Right lobe of liver (tissue), 4 donors: ENCODE data around the gene HINT2.

Experiments used
- POLR2A ChIP-seq: fragments of 450-650 bp; IDR thresholded peaks from one replicate; pipeline ENCODE4 v1.6.1; 2017; ENCODE audit warnings: antibody characterized with exemption, mild to moderate bottlenecking
- TF ChIP-seq, protein P1 (sequence below), 4 donors: fragments of 200-600 bp in 3 of 4; fragments of 450-650 bp in 1 of 4; IDR thresholded peaks; one replicate each; pipeline versions ENCODE4 v1.5.1 to v1.8.0; 2016 to 2022; ENCODE audit warnings: antibody characterized with exemption in 4 of 4, mild to moderate bottlenecking in 2 of 4
- donor health status: DM: no; HTN: no; CAD: no.
- donor health status: DM: no; HTN: no; CAD: no.
- donor health status: DM: no; HTN: yes; CAD: no.

DNA sequence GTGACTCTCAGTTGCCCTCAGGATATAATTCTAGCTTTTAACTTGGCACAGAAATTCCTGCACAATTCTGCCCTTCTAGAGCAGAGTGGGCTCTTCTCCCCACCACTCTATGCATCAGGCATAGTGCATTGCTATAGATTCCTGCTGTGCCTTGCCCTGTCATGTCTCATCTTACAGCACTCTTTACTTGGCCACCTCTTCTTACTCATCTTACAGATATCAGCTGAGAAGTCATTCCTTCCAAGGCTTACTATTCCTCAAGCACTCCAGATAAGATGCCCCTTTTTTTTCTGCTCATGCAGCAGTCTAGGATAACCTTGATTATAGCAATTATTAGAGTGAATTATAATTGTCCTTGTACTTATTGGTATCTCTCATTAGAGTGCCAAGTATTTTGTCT lies 8.1 kb upstream of the HINT2 start:
- TF ChIP-seq, protein P1, sequence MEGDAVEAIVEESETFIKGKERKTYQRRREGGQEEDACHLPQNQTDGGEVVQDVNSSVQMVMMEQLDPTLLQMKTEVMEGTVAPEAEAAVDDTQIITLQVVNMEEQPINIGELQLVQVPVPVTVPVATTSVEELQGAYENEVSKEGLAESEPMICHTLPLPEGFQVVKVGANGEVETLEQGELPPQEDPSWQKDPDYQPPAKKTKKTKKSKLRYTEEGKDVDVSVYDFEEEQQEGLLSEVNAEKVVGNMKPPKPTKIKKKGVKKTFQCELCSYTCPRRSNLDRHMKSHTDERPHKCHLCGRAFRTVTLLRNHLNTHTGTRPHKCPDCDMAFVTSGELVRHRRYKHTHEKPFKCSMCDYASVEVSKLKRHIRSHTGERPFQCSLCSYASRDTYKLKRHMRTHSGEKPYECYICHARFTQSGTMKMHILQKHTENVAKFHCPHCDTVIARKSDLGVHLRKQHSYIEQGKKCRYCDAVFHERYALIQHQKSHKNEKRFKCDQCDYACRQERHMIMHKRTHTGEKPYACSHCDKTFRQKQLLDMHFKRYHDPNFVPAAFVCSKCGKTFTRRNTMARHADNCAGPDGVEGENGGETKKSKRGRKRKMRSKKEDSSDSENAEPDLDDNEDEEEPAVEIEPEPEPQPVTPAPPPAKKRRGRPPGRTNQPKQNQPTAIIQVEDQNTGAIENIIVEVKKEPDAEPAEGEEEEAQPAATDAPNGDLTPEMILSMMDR (IDR thresholded peaks at IDR 0.05), result no peak
- TF ChIP-seq POLR2A, result no peak
